Motor neuron (in vitro differentiated cells): ENCODE results near the gene ZFYVE28. TPM values are rescaled to one million over a fixed set of nuclear protein-coding genes. Genes with fewer than 3 reads are reported as not detected.
"Not testable (repeated sequence)": the region's sequence is repeated elsewhere in the genome, so short reads cannot be mapped to it uniquely, and the experiment has no call there.

Experiments
- ATAC-seq, 8 experiments: fragments of 200-7000 bp; cut with Tn5 transposase; replicated peaks in 6 of 8; 2 replicates each; pipeline ENCODE4 v1.8.0; 2021; ENCODE audit warnings: mild to moderate bottlenecking in 8 of 8, moderate library complexity in 8 of 8
- H3K27ac ChIP-seq, 2 donors: fragments of 250-450 bp; sonication (Bioruptor Pico); 2 replicates each; pipeline ENCODE4 v1.9.0; 2021; ENCODE audit warnings: antibody characterized with exemption in 2 of 2, mild to moderate bottlenecking in 2 of 2, moderate library complexity in 1 of 2
- H3K4me1 ChIP-seq, 2 donors: fragments of 250-450 bp; sonication (Bioruptor Pico); replicated peaks in 1 of 2; 2 replicates each; pipeline ENCODE4 v1.6.1; 2021; ENCODE audit warnings: antibody characterized with exemption in 2 of 2, mild to moderate bottlenecking in 2 of 2, moderate library complexity in 1 of 2
- H3K4me3 ChIP-seq, 5 donors: fragments of 250-450 bp; sonication (Bioruptor Pico); 2 replicates each; pipeline ENCODE4 v1.9.0; 2021; ENCODE audit warnings: antibody characterized with exemption in 5 of 5, mild to moderate bottlenecking in 5 of 5, moderate library complexity in 4 of 5
- WGBS, 10 experiments: fragments of 450-650 bp; shearing (Covaris generic); methylation state at CpG; one replicate each; pipeline ENCODE4 v1.0.0; 2022; 5-methylcytosine and 5-hydroxymethylcytosine counted together
- in situ Hi-C, 9 experiments: fragments of 400-800 bp; cut with MboI; loops; one replicate each; pipeline ENCODE4 v1.15.0; 2021; ENCODE audit warnings: low sequenced_read_pairs in 9 of 9, low pct_unique_long_range_greater_than_20kb in 2 of 9; ENCODE audit not compliant: unreplicated experiment in 9 of 9
- total RNA-seq, 8 experiments: library from RNA; unstranded; fragments of 300-600 nt; gene quantifications; 2 replicates each; pipeline versions ENCODE4 v1.2.3 to v1.2.4, GENCODE V29; 2022

The ZFYVE28 gene
- total RNA-seq, 8 experiments from 2014 or later = 1.1 to 8.2 (median 4.3) TPM

- in situ Hi-C loops = no loop called here
- Histone ChIP-seq H3K4me3 (no peak overlapping the region), H3K4me1 (no peaks in the 10 kb centered on the region), H3K27ac (no peak overlapping the region)
- no peak for ATAC-seq
Observed at GRCh38 chr4:2432004-2432403, 13.6 kb upstream of the ZFYVE28 start.

GRCh38 chr4:2429945-2430757 lies 11.7 kb upstream of the ZFYVE28 start:
- in situ Hi-C loops, H3K4me3 ChIP-seq, H3K4me1 ChIP-seq, H3K27ac ChIP-seq, ATAC-seq: not testable (repeated sequence)
- WGBS, 10 experiments = 33 to 100% (median 84%) methylated on average over 1 to 18 of the region's 49 CpGs; no CpG with 5 or more reads in 2 of the 10 experiments

GRCh38 chr4:2428496-2429213 lies 10.2 kb upstream of the ZFYVE28 start:
- H3K4me1 ChIP-seq = no peaks in the 10 kb centered on the region
- in situ Hi-C loops = no loop called here

GRCh38 chr4:2427383-2428334 lies 9.2 kb upstream of the ZFYVE28 start:
- no peak for ATAC-seq
- in situ Hi-C loops = no loop called here
- H3K4me3 ChIP-seq = no peak overlapping the region
- no peak overlapping the region for H3K27ac ChIP-seq
- WGBS, 10 experiments = 60 to 100% (median 77%) methylated on average over 2 to 3 of the region's 23 CpGs; no CpG with 5 or more reads in 5 of the 10 experiments
- H3K4me1 ChIP-seq = no peaks in the 10 kb centered on the region

More at GRCh38 chr4:2428496-2429213, 10.2 kb upstream of the ZFYVE28 start:
- 40 to 100% (median 78%) methylated on average over 2 to 9 of the region's 25 CpGs; no CpG with 5 or more reads in 2 of the 10 experiments for WGBS, 10 experiments
- Histone ChIP-seq H3K4me3 (no peak overlapping the region), H3K27ac (no peak overlapping the region)
- peak in 4 of 8 experiments; percentile 6 to 49 (median 34) for ATAC-seq

GRCh38 chr4:2426711-2427275 lies 8.3 kb upstream of the ZFYVE28 start:
- Histone ChIP-seq H3K4me1 (no peaks in the 10 kb centered on the region), H3K4me3 (no peak overlapping the region), H3K27ac (no peak overlapping the region)
- 0 to 60% (median 39%) methylated on average over 1 to 3 of the region's 13 CpGs; no CpG with 5 or more reads in 6 of the 10 experiments for WGBS, 10 experiments
- ATAC-seq = no peak
- in situ Hi-C loops = no loop called here

DNA sequence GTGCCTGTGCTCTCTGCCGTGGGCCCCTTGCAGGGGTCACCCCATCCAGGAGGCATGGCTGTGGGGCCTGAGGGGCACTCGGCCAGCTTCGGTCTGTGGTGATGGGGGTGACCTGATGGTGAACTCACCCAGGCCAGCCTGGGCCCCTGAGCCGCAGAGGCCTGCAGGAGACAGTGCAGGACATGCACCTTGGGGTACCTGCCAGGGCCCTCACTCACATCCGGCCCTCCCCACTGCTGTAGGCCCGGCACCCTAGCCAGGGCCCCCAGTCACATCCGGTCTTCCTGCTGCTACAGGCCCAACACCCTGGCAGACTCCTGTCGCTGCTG lies 7.6 kb upstream of the ZFYVE28 start:
- Histone ChIP-seq H3K4me1 (no peaks in the 10 kb centered on the region), H3K4me3 (no peak overlapping the region), H3K27ac (no peak overlapping the region)
- ATAC-seq = no peak
- in situ Hi-C loops = no loop called here
- 100% methylated on average over 1 of the region's 8 CpGs; no CpG with 5 or more reads in 8 of the 10 experiments for WGBS, 10 experiments

DNA sequence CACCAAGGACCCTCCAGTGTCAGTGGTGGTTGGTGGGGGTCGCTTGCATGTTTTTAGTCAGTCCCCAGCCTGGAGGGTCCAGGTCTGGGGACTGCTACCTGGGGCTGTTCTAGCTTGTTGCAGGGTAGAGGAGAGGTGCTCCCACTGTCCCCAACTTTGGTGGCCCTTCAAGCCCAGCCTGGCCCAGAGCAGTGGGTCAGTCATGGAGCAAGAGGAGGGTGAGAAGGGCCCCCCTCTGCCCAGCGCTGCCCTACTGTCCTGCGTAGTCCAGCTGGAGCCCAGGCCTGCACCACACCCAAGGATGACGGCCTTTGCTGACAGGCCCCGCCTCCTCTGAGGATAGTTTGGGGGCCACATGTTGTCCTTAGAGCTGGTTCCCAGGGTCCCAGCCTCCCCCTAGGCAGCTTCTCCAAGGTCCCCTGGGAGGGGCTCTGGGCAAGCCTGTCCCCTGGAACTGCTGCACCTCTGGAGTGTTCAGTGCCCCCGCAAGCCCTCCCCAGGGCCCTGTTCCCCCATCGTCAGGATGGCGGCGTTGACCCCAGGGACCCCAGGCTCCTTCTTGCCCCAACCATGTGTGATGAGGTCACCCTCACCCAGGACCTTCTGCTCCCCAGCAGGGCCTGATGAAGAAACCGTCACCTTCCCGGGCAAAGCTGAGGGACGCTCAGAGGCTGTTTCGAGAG lies 7.1 kb upstream of the ZFYVE28 start:
- Histone ChIP-seq H3K4me1 (no peaks in the 10 kb centered on the region), H3K4me3 (no peak overlapping the region), H3K27ac (no peak overlapping the region)
- peak in 1 of 8 experiments; percentile 45 for ATAC-seq
- in situ Hi-C loops = no loop called here
- WGBS, 10 experiments = 33 to 80% methylated on average over 1 of the region's 13 CpGs; no CpG with 5 or more reads in 8 of the 10 experiments

- WGBS, 10 experiments = 15 to 100% (median 62%) methylated on average over 1 to 9 of the region's 10 CpGs
- H3K27ac ChIP-seq = no peak overlapping the region
- no peak overlapping the region for H3K4me3 ChIP-seq
- H3K4me1 ChIP-seq = peaks cover 2% of the 10 kb centered on the region in 2 donors
- peak in 4 of 8 experiments; percentile 31 to 82 (median 36) for ATAC-seq
- in situ Hi-C loops = loop anchor here in 1 of 9 experiments (25.0 kb wide), 1 partner anchor 187 kb away; the partner anchor contains the start of genes HAUS3 and POLN
Observed at GRCh38 chr4:2424581-2424980, 6.1 kb upstream of the ZFYVE28 start.

DNA sequence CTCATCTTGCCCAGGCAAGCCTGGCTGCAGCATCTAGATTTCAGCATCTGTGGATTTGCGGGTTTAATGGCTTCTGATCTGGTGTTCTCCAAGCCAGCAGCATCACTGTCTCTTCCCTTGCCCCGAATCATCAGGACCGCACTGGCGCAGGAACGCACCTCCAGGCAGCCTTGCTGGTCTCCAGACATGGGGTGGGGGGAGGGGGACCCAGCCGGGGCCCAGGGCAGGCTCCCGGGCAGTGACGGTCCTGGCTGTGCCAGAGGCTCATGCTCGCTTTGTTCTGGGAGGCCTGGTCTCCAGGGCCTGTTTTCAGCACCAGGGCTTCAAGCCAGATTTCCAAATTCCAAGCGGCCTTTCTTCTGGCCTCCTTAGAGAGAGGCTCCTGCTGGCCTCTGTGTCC lies 5.2 kb upstream of the ZFYVE28 start:
- in situ Hi-C loops = loop anchor here in 1 of 9 experiments (25.0 kb wide), 1 partner anchor 186 kb away; the partner anchor contains the start of genes HAUS3 and POLN
- ATAC-seq = no peak
- Histone ChIP-seq H3K4me1 (peaks cover 2 to 6% of the 10 kb centered on the region in 2 donors), H3K4me3 (no peak overlapping the region), H3K27ac (no peak overlapping the region)
- 67 to 100% (median 80%) methylated on average over 1 to 3 of the region's 10 CpGs; no CpG with 5 or more reads in 5 of the 10 experiments for WGBS, 10 experiments

GRCh38 chr4:2423066-2423465 lies 4.6 kb upstream of the ZFYVE28 start:
- no peak for ATAC-seq

DNA sequence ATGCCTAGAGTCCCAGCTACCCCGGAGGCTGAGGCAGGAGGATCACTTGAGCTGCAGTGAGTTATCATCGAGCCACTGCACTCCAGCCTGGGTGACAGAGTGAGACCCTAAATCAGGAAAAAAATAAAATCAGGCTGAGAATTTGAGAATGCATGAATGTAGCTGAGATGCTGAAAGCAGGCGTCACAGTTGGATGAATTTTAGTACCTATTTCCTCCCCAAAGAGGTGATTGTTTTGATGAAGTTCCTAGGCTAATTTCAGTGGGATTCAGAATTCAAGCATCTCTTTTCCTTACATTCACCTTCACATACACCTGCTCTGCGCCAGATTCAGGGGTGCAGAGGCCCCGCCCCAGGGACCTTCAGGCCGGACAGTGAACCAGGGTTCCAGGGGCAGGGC lies 3.5 kb upstream of the ZFYVE28 start:
- in situ Hi-C loops = loop anchor here in 1 of 9 experiments (25.0 kb wide), 1 partner anchor 185 kb away; the partner anchor contains the start of genes HAUS3 and POLN
- no peak for ATAC-seq

More at GRCh38 chr4:2423066-2423465, 4.6 kb upstream of the ZFYVE28 start:
- Histone ChIP-seq H3K4me3 (no peak overlapping the region), H3K27ac (no peak overlapping the region), H3K4me1 (peaks cover 2 to 6% of the 10 kb centered on the region in 2 donors)
- in situ Hi-C loops = loop anchor here in 1 of 9 experiments (25.0 kb wide), 1 partner anchor 186 kb away; the partner anchor contains the start of genes HAUS3 and POLN
- WGBS, 10 experiments = 76% methylated on average over 2 of the region's 4 CpGs; no CpG with 5 or more reads in 9 of the 10 experiments

More for the DNA sequence above, 3.5 kb upstream of the ZFYVE28 start:
- H3K4me1 ChIP-seq = peaks cover 2 to 8% of the 10 kb centered on the region in 2 donors
- H3K4me3 ChIP-seq = no peak overlapping the region
- no peak overlapping the region for H3K27ac ChIP-seq
- WGBS, 10 experiments = 46 to 80% (median 72%) methylated on average over 1 to 6 of the region's 6 CpGs; no CpG with 5 or more reads in 4 of the 10 experiments
